Mesothelial cell of epicardium (in vitro differentiated cells): ENCODE results near the gene ZMYM4. TPM values are rescaled to one million over a fixed set of nuclear protein-coding genes. Genes with fewer than 3 reads are reported as not detected.

Source experiments
- DNase-seq, 2 experiments: peaks; one replicate each; pipeline ENCODE4 v3.0.0; 2021; ENCODE audit warnings: low spot score in 2 of 2; ENCODE audit not compliant: unreplicated experiment in 2 of 2
- H3K27ac Mint-ChIP-seq: 2 replicates; pipeline ENCODE4 v1.8.0; 2021; ENCODE audit warnings: mixed read lengths
- H3K27me3 Mint-ChIP-seq: 2 replicates; pipeline ENCODE4 v1.8.0; 2021; ENCODE audit warnings: low read depth, mixed read lengths
- H3K36me3 Mint-ChIP-seq: 2 replicates; pipeline ENCODE4 v1.8.0; 2021; ENCODE audit warnings: mixed read lengths
- H3K4me1 Mint-ChIP-seq: 2 replicates; pipeline ENCODE4 v1.8.0; 2021; ENCODE audit warnings: mixed read lengths
- H3K4me3 Mint-ChIP-seq: 2 replicates; pipeline ENCODE4 v1.8.0; 2021; ENCODE audit warnings: mild to moderate bottlenecking, moderate library complexity, mixed read lengths
- H3K9me3 Mint-ChIP-seq: 2 replicates; pipeline ENCODE4 v1.8.0; 2021; ENCODE audit warnings: mixed read lengths
- CTCF ChIP-seq: fragments of 200-600 bp; sonication (generic); IDR thresholded peaks from one replicate; pipeline ENCODE4 v1.5.0; 2021; ENCODE audit warnings: antibody characterized with exemption; ENCODE audit not compliant: unreplicated experiment
- total RNA-seq: library from RNA; stranded (reverse); gene quantifications from 3 replicates; pipeline ENCODE4 v1.2.1, GENCODE V29; 2021

ZMYM4 gene
- total RNA-seq, 1 donor from 2014 or later = 91.3 TPM

- Mint-ChIP-seq H3K27ac (no peak overlapping the region), H3K27me3 (no peaks in the 10 kb centered on the region), H3K9me3 (peaks cover 30% of the 10 kb centered on the region), H3K36me3 (peaks cover 46% of the 10 kb centered on the region), H3K4me1 (peaks cover 7% of the 10 kb centered on the region), H3K4me3 (no peak overlapping the region)
- no peak for TF ChIP-seq CTCF
- DNase-seq = no peak
Observed at GRCh38 chr1:35279555-35279904, 11.0 kb downstream of the ZMYM4 start.

GRCh38 chr1:35280006-35280405 is 11.5 kb downstream of the ZMYM4 start:
- no peak for TF ChIP-seq CTCF
- Mint-ChIP-seq H3K36me3 (peaks cover 51% of the 10 kb centered on the region), H3K4me3 (no peak overlapping the region), H3K27ac (no peak overlapping the region), H3K27me3 (no peaks in the 10 kb centered on the region), H3K9me3 (peaks cover 35% of the 10 kb centered on the region), H3K4me1 (peaks cover 7% of the 10 kb centered on the region)
- no peak for DNase-seq

- H3K9me3 Mint-ChIP-seq = peaks cover 37% of the 10 kb centered on the region
- H3K27ac Mint-ChIP-seq = no peak overlapping the region
- H3K4me3 Mint-ChIP-seq = no peak overlapping the region
- peaks cover 53% of the 10 kb centered on the region for H3K36me3 Mint-ChIP-seq
- no peaks in the 10 kb centered on the region for H3K27me3 Mint-ChIP-seq
- peaks cover 10% of the 10 kb centered on the region for H3K4me1 Mint-ChIP-seq
- TF ChIP-seq CTCF = no peak
- no peak for DNase-seq
Observed at GRCh38 chr1:35281565-35281964, 13.1 kb downstream of the ZMYM4 start.

GRCh38 chr1:35282172-35282571 is 13.7 kb downstream of the ZMYM4 start:
- no peak for TF ChIP-seq CTCF
- H3K4me1 Mint-ChIP-seq = peaks cover 11% of the 10 kb centered on the region
- no peaks in the 10 kb centered on the region for H3K27me3 Mint-ChIP-seq
- H3K36me3 Mint-ChIP-seq = peaks cover 53% of the 10 kb centered on the region
- peaks cover 37% of the 10 kb centered on the region for H3K9me3 Mint-ChIP-seq
- H3K27ac Mint-ChIP-seq = no peak overlapping the region
- H3K4me3 Mint-ChIP-seq = no peak overlapping the region
- no peak for DNase-seq

- H3K9me3 Mint-ChIP-seq = peaks cover 30% of the 10 kb centered on the region
- no peak for DNase-seq
- no peak overlapping the region for H3K4me3 Mint-ChIP-seq
- no peak for TF ChIP-seq CTCF
- H3K36me3 Mint-ChIP-seq = peaks cover 38% of the 10 kb centered on the region
- H3K27me3 Mint-ChIP-seq = no peaks in the 10 kb centered on the region
- peaks cover 21% of the 10 kb centered on the region for H3K4me1 Mint-ChIP-seq
- H3K27ac Mint-ChIP-seq = no peak overlapping the region
Observed at GRCh38 chr1:35284852-35285251, 16.3 kb downstream of the ZMYM4 start.
